HG03469 (cell line): Measurements from ENCODE around the gene C1GALT1C1.
"Not testable (repeated sequence)": the region's sequence is repeated elsewhere in the genome, so short reads cannot be mapped to it uniquely, and the experiment has no call there.

ENCODE experiments used
- ATAC-seq: cut with Tn5 transposase; IDR thresholded peaks from one replicate; pipeline ENCODE4 v1.9.1; 2021; ENCODE audit warnings: mild to moderate bottlenecking, moderate library complexity, moderate number of reproducible peaks; ENCODE audit not compliant: unreplicated experiment

C1GALT1C1 gene

DNA sequence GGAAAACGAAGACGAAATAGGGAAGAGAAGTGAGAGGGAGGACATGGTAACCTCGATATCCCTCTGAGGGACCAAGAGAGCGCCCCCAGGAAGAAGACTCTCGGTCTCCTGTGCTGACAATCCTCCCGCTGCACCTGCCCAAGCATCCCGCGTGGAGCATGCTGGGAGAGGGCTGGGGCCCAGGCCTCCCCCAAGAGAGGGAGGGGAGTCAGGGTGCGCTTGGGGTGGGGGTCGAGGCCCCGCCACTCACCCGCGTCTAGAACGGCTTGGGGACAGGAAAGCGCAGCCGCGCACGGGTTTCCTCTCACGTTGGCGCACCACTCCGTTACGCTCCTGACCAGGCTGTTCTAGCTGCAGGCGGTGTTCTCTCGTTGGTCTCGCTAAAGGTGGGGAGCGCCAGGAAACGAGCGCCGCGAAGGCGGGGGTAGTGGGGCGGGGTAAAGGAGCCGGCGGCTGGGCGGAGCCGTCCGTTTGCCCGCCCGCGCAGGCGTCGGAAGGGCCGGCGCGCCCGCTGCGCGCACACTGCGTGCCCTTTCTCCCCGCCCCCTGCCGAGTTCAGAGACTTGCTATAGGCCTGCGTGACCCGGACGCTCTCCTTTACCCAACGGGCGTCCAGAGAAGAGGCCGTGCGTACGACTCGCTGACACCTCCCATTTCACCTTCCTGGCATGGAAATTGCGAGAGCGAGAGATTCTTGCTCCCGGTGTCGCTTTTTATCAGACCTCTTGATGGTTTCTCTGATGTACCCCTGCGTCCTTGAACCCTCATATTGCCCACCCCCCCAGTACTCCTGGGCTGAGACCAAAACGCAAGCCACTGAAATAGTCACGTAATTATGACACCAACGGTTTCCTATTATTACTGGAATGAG, at the start of gene C1GALT1C1:
Gene C1GALT1C1 (minus strand): TSS at position 388 of the 871 bp plus-strand sequence. CDS start 2,888 bp downstream, outside the sequence.
- ATAC-seq, result peak; percentile 92

- no peak for ATAC-seq
Observed at GRCh38 chrX:120677004-120677652, 47.3 kb upstream of the C1GALT1C1 start.

- no peak for ATAC-seq
Observed at GRCh38 chrX:120672841-120673530, 43.1 kb upstream of the C1GALT1C1 start.

DNA sequence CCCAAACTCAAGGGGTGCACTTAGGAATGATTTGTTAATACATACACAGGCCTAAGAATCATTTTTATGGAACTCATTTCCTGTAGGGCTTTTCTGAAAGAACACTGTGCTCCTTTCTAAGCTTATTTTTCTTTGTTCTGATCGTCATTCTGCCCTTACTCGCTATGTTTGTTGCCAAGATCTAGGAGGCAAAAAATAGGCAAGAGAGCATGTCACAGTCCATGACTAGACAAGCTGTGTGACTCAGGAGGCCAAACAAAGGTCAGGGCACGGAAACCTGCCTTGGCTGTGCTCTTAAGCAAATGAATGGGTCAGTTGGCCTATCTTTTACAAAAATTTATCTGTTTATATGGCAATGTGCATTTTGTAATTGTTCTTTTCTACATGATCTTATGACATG, 42.5 kb upstream of the C1GALT1C1 start:
- no peak for ATAC-seq

DNA sequence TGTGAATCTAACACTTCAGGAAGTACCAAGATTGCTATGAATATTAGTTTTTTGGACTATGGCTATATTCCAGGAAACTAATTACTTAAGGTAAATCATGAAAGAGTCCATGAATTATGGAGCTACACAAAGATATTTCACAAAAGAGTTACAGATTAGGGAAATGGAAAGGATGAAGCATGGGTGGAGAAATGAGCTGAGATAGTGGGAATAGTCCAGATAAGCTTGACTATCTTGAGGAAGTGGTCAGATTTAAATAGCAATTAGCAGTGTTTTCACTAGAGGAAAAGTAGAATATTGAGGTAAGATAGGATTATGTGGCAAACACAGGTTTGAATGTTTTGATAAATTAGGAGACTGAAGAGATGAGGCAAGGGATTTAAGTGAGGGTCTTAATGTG, 42.1 kb upstream of the C1GALT1C1 start:
- no peak for ATAC-seq

- ATAC-seq, result no peak
Observed at GRCh38 chrX:120668357-120668756, 38.5 kb upstream of the C1GALT1C1 start.

- not testable (repeated sequence) for ATAC-seq
Observed at GRCh38 chrX:120664535-120664934, 34.7 kb upstream of the C1GALT1C1 start.

DNA sequence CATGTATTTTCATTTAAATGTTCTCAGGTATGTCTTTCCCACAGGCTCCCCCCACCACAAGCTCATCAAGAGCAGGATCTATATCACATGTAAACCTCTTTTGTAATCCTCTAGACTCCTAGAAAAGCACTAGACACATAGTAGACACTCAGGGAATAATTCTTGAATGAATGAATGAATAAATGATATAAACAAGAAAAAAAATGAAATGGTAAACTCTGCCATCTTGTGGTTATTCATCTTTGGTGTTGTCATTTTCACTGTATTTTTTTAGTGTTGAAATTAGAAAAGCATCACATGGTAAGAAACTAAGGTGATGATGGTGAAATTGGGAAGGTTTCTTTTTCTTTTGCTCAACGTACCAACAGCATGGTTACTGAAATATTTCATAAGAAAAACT, 34.2 kb upstream of the C1GALT1C1 start:
- ATAC-seq, result no peak

DNA sequence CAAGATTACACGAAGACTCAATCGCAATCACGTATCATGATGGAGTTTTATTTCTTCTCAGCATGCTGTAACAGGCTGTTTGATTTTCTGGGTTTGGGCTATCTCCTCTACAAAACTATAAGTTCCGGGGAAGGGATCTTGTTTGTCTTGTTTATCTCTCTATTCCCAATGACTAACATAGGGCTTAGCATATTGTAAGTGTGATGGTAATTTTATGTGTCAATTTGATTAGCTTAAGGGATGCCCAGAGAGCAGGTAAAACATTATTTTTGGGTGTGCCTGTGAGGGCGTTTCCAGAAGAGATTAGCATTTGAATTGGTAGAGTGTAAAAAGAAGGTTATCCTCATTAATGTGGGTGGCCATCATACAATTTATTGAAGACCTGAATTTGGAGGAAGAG, 32.8 kb upstream of the C1GALT1C1 start:
- no peak for ATAC-seq

DNA sequence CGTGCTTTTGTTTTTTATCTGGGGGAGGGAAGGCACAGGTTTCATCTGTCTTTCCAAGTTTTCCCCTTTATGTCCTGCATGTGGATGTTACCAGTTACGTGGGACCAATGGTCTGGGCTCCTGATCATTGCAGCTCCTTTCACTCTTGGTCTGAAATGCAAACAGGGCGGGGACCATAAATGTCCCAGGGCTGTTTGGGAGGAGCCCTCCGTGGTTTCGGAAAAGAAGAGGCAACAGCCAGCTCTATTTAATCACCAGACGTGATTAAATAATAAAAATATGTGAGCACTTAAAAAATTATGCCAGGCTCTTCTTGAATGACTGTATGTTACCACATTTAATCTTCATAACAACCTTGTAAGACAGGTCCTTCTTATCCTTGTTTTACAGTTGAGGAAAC, 30.8 kb upstream of the C1GALT1C1 start:
- ATAC-seq, result no peak

DNA sequence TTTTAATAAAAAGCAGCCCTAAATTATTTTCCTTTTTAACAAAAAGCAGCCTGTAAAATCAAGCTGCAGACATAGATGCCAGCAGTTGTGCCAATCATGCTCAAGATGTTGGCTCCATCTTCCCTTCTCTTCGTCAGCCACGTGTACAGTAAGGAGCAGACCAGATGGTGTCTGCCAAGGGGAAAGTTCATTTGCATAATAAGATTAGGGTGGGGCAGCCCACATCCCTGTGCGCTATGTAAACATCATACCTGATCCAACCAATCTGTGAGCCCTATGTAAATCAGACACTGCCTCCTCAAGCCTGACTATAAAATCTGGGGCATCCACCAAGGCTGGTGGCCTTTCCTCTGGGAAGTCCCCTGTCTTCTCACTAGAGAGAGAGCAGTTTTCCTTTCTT, 23.1 kb upstream of the C1GALT1C1 start:
- ATAC-seq, result no peak

GRCh38 chrX:120652256-120652655, 22.4 kb upstream of the C1GALT1C1 start:
- ATAC-seq, result not testable (repeated sequence)

- ATAC-seq, result no peak
Observed at GRCh38 chrX:120647127-120647526, 17.3 kb upstream of the C1GALT1C1 start.

- no peak for ATAC-seq
Observed at GRCh38 chrX:120642871-120643270, 13.0 kb upstream of the C1GALT1C1 start.

DNA sequence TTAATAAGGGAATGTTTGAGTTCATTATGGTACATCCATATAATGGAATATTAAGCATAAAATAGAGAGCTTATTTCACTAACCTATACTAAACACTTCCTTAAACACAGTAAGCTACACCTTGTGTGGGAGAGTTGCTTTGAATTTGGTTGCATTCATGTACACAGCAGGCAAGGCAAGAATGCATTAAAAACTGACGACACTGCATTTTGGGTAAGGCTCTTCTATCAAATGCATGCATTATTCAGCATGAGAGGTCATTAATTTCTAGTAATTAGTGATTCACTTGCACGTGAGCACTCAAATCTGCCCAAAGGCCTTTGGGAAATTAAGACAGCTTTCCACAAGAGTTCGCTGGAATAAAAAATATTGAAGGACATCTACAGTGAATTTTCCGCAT, 8.8 kb upstream of the C1GALT1C1 start:
- no peak for ATAC-seq

- ATAC-seq, result no peak
Observed at GRCh38 chrX:120625371-120625770, 4.5 kb downstream of the C1GALT1C1 start.

- no peak for ATAC-seq
Observed at GRCh38 chrX:120617996-120618630, 11.7 kb downstream of the C1GALT1C1 start.

DNA sequence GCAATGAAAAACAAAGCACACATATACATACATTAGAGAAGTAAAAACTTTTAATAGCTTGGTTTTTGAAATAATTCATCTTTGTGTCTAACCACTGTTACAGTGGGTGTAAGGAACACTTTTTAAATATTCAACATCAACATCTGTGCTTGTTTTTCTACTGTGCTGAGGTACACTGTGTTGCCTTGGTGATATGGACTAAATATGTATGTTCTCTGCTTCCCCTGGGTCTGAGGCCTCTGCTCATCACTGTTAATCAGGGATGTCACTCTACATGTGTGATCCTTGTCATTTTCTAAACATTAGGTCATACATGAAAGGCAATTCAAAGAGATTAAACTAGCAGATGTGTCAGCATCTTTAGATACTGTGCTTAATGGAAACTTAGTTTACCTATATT, 15.0 kb downstream of the C1GALT1C1 start:
- ATAC-seq, result no peak

GRCh38 chrX:120612086-120612485, 17.8 kb downstream of the C1GALT1C1 start:
- ATAC-seq, result no peak

DNA sequence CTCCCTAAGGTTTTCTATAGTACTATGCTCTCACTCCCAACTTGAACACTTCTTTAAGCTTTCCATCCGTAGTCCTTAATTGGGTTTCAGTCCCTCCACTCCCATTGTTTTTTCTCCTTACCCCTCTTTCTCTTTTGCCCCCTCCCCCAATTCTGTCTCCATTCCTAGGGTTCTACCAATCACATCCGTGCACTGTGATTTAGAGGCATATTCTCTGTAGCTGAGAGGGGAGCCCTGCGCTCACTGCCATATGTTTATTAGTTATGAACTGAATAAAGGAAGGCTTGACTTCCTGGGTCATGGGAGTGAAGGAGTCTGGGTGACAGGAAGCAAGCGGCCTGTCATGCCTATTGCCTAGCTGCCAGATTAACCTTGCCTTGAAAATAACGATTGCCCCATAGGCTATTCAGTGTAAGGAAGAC, 25.5 kb downstream of the C1GALT1C1 start:
- ATAC-seq, result no peak

DNA sequence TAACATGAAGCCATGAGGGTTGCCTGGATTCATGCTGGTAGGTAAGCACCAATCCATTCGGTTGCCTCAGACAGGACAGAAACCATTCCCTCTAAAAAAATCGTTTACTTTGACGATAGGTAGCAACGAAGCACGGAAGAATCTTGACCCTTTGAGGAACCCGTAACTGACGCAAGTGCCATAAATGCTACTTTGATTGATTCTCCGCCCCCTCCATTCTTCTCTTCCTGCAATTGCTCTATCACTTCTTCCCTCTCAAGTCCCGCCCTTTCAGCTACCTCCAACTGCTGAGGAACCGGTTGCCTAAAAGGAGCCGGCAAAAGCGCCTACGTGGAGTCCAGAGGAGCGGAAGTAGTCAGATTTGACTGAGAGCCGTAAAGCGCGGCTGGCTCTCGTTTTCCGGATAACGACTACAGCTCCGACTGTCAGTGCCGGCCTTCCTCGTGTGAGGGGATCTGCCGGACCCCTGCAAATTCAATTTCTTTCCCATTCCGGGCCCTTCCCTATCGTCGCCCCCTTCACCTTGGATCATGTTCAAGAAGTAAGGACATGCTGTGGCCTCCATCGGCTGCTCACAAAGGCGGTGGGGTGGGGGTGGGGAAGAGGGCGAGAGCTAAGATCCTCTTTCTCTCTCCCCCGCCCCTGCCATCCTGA, 26.0 kb downstream of the C1GALT1C1 start, which contains the start of gene MCTS1:
Gene MCTS1 (plus strand): TSS at position 395 of the 654 bp plus-strand sequence. CDS start 136 bp downstream, at position 531.
- peak; percentile 76 for ATAC-seq
